ENCODE measurements around the gene SLC10A6. TPM values are rescaled to one million over a fixed set of nuclear protein-coding genes. Genes with fewer than 3 reads are reported as not detected.

The SLC10A6 gene
- total RNA-seq, 1 experiment from 2014 or later = not detected

DNA sequence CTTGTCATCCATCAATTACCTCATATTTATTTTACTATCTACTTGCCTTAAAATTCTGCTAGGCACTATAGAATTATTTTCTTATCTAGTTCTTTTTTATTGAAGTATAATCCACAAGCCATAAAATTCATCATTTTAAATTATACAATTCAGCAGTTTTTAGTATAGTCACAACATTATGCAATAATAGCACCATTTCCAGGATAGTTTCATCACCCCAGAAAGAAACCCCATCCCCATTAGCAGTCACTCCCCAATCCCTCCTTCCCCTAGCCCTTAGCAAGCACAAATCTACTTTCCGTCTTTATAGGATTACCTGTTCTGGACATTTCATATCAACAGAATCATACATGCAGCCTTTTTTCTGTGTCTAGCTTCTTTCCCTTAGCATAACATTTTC, 15.6 kb downstream of the SLC10A6 start:
- Histone ChIP-seq H3K56ac (ENCODE audit: insufficient read length, low read depth, low read length) (no peak overlapping the region), H4K91ac (ENCODE audit: insufficient read length, low read depth, low read length) (no peak overlapping the region), H2AK5ac (ENCODE audit: insufficient read length, low read length) (no peak overlapping the region), H3K4me2 (ENCODE audit: insufficient read depth, insufficient read length, low read length) (no peak overlapping the region), H3K23ac (ENCODE audit: insufficient read length, low read depth, low read length) (no peak overlapping the region), H3K4me1 (ENCODE audit: insufficient read depth, low read length) (no peaks in the 10 kb centered on the region), H2BK20ac (ENCODE audit: low read depth, low read length, poor library complexity, severe bottlenecking) (no peak overlapping the region), H2BK5ac (ENCODE audit: insufficient read length, low read length) (no peak overlapping the region), H3K23me2 (ENCODE audit: insufficient read length, low read depth, low read length, poor library complexity, severe bottlenecking) (no peaks in the 10 kb centered on the region), H3K79me1 (ENCODE audit: insufficient read depth, low read depth, low read length, poor library complexity, severe bottlenecking) (no peaks in the 10 kb centered on the region), H3K9ac (ENCODE audit: extremely low read depth, insufficient read length, low read length) (no peak overlapping the region), H3K4ac (ENCODE audit: low read depth, low read length) (no peak overlapping the region), H4K5ac (ENCODE audit: insufficient read length, low read depth, low read length) (no peak overlapping the region), H3K79me2 (ENCODE audit: insufficient read depth, low read length) (no peaks in the 10 kb centered on the region), H3K27ac (ENCODE audit: insufficient read length, low read depth, low read length) (no peak overlapping the region), H2BK12ac (ENCODE audit: insufficient read length, low read depth, low read length) (no peak overlapping the region), H4K20me1 (ENCODE audit: control insufficient read depth, insufficient read depth, insufficient read length) (no peaks in the 10 kb centered on the region), H3K27me3 (ENCODE audit: insufficient read depth, low read length) (no peaks in the 10 kb centered on the region), H3K18ac (ENCODE audit: insufficient read length, low read depth, low read length) (no peak overlapping the region), H4K8ac (replicated peaks; ENCODE audit: insufficient read length, low read depth, low read length) (no peak overlapping the region), H3T11ph (ENCODE audit: low read length) (no peak overlapping the region), H2BK120ac (ENCODE audit: low read depth, low read length, poor library complexity, severe bottlenecking) (no peak overlapping the region), H3K14ac (ENCODE audit: insufficient read depth, low read length) (no peak overlapping the region), H3K9me3 (ENCODE audit: control insufficient read depth, low read depth, low read length) (no peaks in the 10 kb centered on the region), H2BK15ac (ENCODE audit: low read depth, low read length) (no peak overlapping the region), H2AFZ (ENCODE audit: low read length) (no peak overlapping the region)
- no CpG with 5 or more reads among the region's 1 CpG for WGBS (ENCODE audit: extremely low coverage, insufficient read length, low lambda C conversion rate)
- no peaks in the 10 kb centered on the region; a peak in 1 of 7 replicates for H3K36me3 Mint-ChIP-seq (ENCODE audit: insufficient read depth in 1 of 3, low read depth in 3 of 3)
- H3K4me3 Mint-ChIP-seq = no peak overlapping the region
- H3K27me3 Mint-ChIP-seq (ENCODE audit: low read depth) = no peaks in the 10 kb centered on the region; the same call in 1 of the 2 replicates
- no peaks in the 10 kb centered on the region for H3K4me1 Mint-ChIP-seq
- DNase-seq = no peak
- no peak for TF ChIP-seq CTCF (conservative IDR thresholded peaks at IDR 0.05)
- no peaks in the 10 kb centered on the region for H3K9me3 Mint-ChIP-seq
- H3K27ac Mint-ChIP-seq = no peak overlapping the region

All from H9 (cell line).